ENCODE measurements around the gene SMARCD2.
"Not testable (repeated sequence)": the region's sequence is repeated elsewhere in the genome, so short reads cannot be mapped to it uniquely, and the experiment has no call there.

The SMARCD2 gene

GRCh38 chr17:63848834-63849689 lies 6.6 kb upstream of the SMARCD2 start:
- DNase-seq = peak; percentile 31

GRCh38 chr17:63847525-63848249 lies 5.2 kb upstream of the SMARCD2 start:
- no peak for DNase-seq

GRCh38 chr17:63845509-63845908 lies 3.0 kb upstream of the SMARCD2 start:
- no peak for DNase-seq

GRCh38 chr17:63843910-63844677 lies 1.6 kb upstream of the SMARCD2 start:
- DNase-seq = no peak

GRCh38 chr17:63843387-63843888 lies 953 bp upstream of the SMARCD2 start:
- DNase-seq = not testable (repeated sequence)

GRCh38 chr17:63842173-63842539 lies 329 bp downstream of the SMARCD2 start:
- DNase-seq = no peak

- no peak for DNase-seq
Observed at GRCh38 chr17:63841350-63842172, 924 bp downstream of the SMARCD2 start.

- DNase-seq = no peak
Observed at GRCh38 chr17:63840591-63841349, 1.7 kb downstream of the SMARCD2 start.

GRCh38 chr17:63838631-63839171 lies 3.8 kb downstream of the SMARCD2 start:
- no peak for DNase-seq

GRCh38 chr17:63837962-63838600 lies 4.4 kb downstream of the SMARCD2 start:
- no peak for DNase-seq

- no peak for DNase-seq
Observed at GRCh38 chr17:63837480-63837879, 5.0 kb downstream of the SMARCD2 start.

- DNase-seq = no peak
Observed at GRCh38 chr17:63836811-63837210, 5.7 kb downstream of the SMARCD2 start.

- DNase-seq = no peak
Observed at GRCh38 chr17:63835167-63835720, 7.2 kb downstream of the SMARCD2 start.

- peak; percentile 68 for DNase-seq
Observed at GRCh38 chr17:63834431-63835166, 7.9 kb downstream of the SMARCD2 start.

- no peak for DNase-seq
Observed at GRCh38 chr17:63833741-63834373, 8.6 kb downstream of the SMARCD2 start.

- DNase-seq = no peak
Observed at GRCh38 chr17:63833026-63833740, 9.3 kb downstream of the SMARCD2 start.

- no peak for DNase-seq
Observed at GRCh38 chr17:63832455-63832854, 10.0 kb downstream of the SMARCD2 start.

- no peak for DNase-seq
Observed at GRCh38 chr17:63832014-63832413, 10.5 kb downstream of the SMARCD2 start.

Data from NCI-H524 treated with DMSO at 0.1 percent for 48 hours (cell line).